OCI-LY7 (cell line): Measurements from ENCODE around the gene CREB1.

Source experiments
- EZH2phosphoT487 ChIP-seq: fragments of 200-600 bp; sonication (generic); IDR thresholded peaks from 2 replicates; pipeline ENCODE4 v1.6.1; 2018; ENCODE audit warnings: low read depth, borderline replicate concordance, mild to moderate bottlenecking, mixed run types, antibody characterized with exemption, low read length, moderate library complexity, mixed read lengths
- TF ChIP-seq, protein P1 (sequence below): fragments of 200-600 bp; sonication (generic); conservative IDR thresholded peaks from 2 replicates; pipeline ENCODE4 v1.5.1; 2014; ENCODE audit warnings: mild to moderate bottlenecking, antibody characterized with exemption, low read length, moderate library complexity, mixed read lengths

DNA sequence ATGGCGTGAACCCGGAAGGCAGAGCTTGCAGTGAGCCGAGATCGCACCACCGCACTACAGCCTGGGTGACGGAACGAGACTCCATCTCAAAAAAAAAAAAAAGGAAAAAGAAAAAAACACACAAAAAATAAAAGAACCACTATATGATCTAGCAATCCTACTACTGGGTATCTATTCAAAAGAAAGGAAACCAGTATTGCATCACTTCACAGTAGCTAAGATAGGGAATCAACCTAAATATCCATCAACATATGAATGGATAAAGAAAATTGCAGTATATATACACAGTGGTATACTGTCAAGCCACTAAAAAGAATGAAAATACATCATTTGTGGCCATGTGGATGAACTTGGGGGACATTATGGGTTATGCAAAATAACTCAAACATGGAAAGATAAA is 57.5 kb downstream of the CREB1 start:
- TF ChIP-seq, protein P1, sequence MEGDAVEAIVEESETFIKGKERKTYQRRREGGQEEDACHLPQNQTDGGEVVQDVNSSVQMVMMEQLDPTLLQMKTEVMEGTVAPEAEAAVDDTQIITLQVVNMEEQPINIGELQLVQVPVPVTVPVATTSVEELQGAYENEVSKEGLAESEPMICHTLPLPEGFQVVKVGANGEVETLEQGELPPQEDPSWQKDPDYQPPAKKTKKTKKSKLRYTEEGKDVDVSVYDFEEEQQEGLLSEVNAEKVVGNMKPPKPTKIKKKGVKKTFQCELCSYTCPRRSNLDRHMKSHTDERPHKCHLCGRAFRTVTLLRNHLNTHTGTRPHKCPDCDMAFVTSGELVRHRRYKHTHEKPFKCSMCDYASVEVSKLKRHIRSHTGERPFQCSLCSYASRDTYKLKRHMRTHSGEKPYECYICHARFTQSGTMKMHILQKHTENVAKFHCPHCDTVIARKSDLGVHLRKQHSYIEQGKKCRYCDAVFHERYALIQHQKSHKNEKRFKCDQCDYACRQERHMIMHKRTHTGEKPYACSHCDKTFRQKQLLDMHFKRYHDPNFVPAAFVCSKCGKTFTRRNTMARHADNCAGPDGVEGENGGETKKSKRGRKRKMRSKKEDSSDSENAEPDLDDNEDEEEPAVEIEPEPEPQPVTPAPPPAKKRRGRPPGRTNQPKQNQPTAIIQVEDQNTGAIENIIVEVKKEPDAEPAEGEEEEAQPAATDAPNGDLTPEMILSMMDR: no peak
- TF ChIP-seq EZH2phosphoT487: no peak
